A549 (cell line): ENCODE results near the gene KCNQ2. TPM values are rescaled to one million over a fixed set of nuclear protein-coding genes. Genes with fewer than 3 reads are reported as not detected.

ENCODE experiments used
- ATAC-seq, 2 experiments: fragments of 200-7000 bp in 1 of 2; fragments of >200 bp in 1 of 2; cut with Nextera tagmentation in 1 of 2; cut with Tn5 transposase in 1 of 2; 3 replicates each; pipeline versions ENCODE4 v1.8.0 to v1.9.1; 2018 to 2020; ENCODE audit warnings: mild to moderate bottlenecking in 1 of 2, moderate library complexity in 1 of 2
- CTCF ChIA-PET: fragments of 300-600 bp; sonication (Branson Sonifier 250); formaldehyde crosslinking; extraction: SDS; loops from one replicate; lab custom pipeline; 2021; ENCODE audit warnings: antibody characterized with exemption, inconsistent platforms; lab: Yijun Ruan, JAX
- POLR2A ChIA-PET: fragments of 350-600 bp; formaldehyde crosslinking; extraction: SDS; loops from one replicate; lab custom pipeline; 2021; ENCODE audit warnings: antibody characterized with exemption, inconsistent platforms; lab: Yijun Ruan, JAX
- DNase-seq, 2 experiments: peaks; one replicate each; pipeline versions ENCODE4 v3.0.0 to v3.0.0-alpha.2; 2011 to 2016; ENCODE audit warnings: low read depth in 1 of 2, low spot score in 1 of 2
- FAIRE-seq: peaks from 2 replicates; lab custom pipeline; 2011; peaks lifted over from hg19 to GRCh38; lab: Jason Lieb, UNC
- H3K27ac ChIP-seq, 2 experiments: fragments of >200 bp; sonication (Bioruptor Twin); formaldehyde crosslinking; 3 replicates each; pipeline ENCODE4 v1.5.1; 2016 to 2017
- H3K4me1 ChIP-seq: fragments of >200 bp; sonication (Bioruptor Twin); formaldehyde crosslinking; 3 replicates; pipeline ENCODE4 v1.6.1; 2016
- H3K4me2 ChIP-seq: fragments of >200 bp; sonication (Bioruptor Twin); formaldehyde crosslinking; 3 replicates; pipeline ENCODE4 v1.6.1; 2016
- H3K4me3 ChIP-seq: fragments of >200 bp; sonication (Bioruptor Twin); formaldehyde crosslinking; 3 replicates; pipeline ENCODE4 v1.5.1; 2016
- H3K9me3 ChIP-seq: fragments of >200 bp; sonication (Bioruptor Twin); formaldehyde crosslinking; 3 replicates; pipeline ENCODE4 v1.6.1; 2016
- BCL3 ChIP-seq: fragments of >200 bp; sonication (Bioruptor Twin); formaldehyde crosslinking; IDR thresholded peaks from 3 replicates; pipeline ENCODE4 v1.6.1; 2016
- BHLHE40 ChIP-seq: IDR thresholded peaks from 2 replicates; pipeline ENCODE4 v1.6.1; 2012; ENCODE audit warnings: low read depth, low read length, inconsistent platforms
- CBX2 ChIP-seq: fragments of 200-600 bp; sonication (generic); IDR thresholded peaks from 2 replicates; pipeline ENCODE4 v1.6.1; 2016; ENCODE audit warnings: low read depth, mild to moderate bottlenecking, borderline replicate concordance
- CBX8 ChIP-seq: fragments of 200-600 bp; sonication (generic); IDR thresholded peaks from 2 replicates; pipeline ENCODE4 v1.6.1; 2016
- CHD2 ChIP-seq: fragments of 150-350 bp; IDR thresholded peaks from 2 replicates; pipeline ENCODE4 v1.6.1; 2014; ENCODE audit warnings: low read length; ENCODE audit not compliant: partially characterized antibody
- CHD4 ChIP-seq: fragments of 200-600 bp; sonication (generic); IDR thresholded peaks from 2 replicates; pipeline ENCODE4 v1.6.1; 2016; ENCODE audit warnings: antibody characterized with exemption, mild to moderate bottlenecking, borderline replicate concordance
- EHF ChIP-seq: fragments of 250-450 bp; sonication (Bioruptor Pico); IDR thresholded peaks from 2 replicates; pipeline ENCODE4 v1.5.0; 2020; ENCODE audit warnings: mild to moderate bottlenecking
- FOSB ChIP-seq: fragments of 250-450 bp; sonication (Bioruptor Pico); IDR thresholded peaks from 2 replicates; pipeline ENCODE4 v1.5.0; 2020; ENCODE audit warnings: mild to moderate bottlenecking, moderate library complexity
- GATA3 ChIP-seq: IDR thresholded peaks from 2 replicates; pipeline ENCODE4 v1.6.1; 2012; ENCODE audit warnings: borderline replicate concordance
- HDAC2 ChIP-seq: fragments of 200-600 bp; sonication (generic); IDR thresholded peaks from 2 replicates; pipeline ENCODE4 v1.6.1; 2016
- HES2 ChIP-seq: fragments of >200 bp; sonication (Bioruptor Twin); formaldehyde crosslinking; IDR thresholded peaks from 2 replicates; pipeline ENCODE4 v1.6.1; 2016
- HOXB5 ChIP-seq: fragments of 250-450 bp; sonication (Bioruptor Pico); IDR thresholded peaks from 2 replicates; pipeline ENCODE4 v1.5.0; 2020; ENCODE audit warnings: mild to moderate bottlenecking, moderate library complexity
- JUN ChIP-seq, 2 experiments: fragments of >200 bp; sonication (Bioruptor Twin); formaldehyde crosslinking; IDR thresholded peaks; 2 replicates in 1 of 2; 3 replicates in 1 of 2; pipeline ENCODE4 v1.6.1; 2016 to 2017
- JUNB ChIP-seq: fragments of >200 bp; sonication (Bioruptor Twin); formaldehyde crosslinking; IDR thresholded peaks from 2 replicates; pipeline ENCODE4 v1.6.1; 2016
- KDM5A ChIP-seq: fragments of 200-600 bp; sonication (generic); IDR thresholded peaks from 2 replicates; pipeline ENCODE4 v1.6.1; 2016; ENCODE audit warnings: antibody characterized with exemption, mild to moderate bottlenecking
- MAZ ChIP-seq: fragments of 150-350 bp; IDR thresholded peaks from 2 replicates; pipeline ENCODE4 v1.6.1; 2014; ENCODE audit warnings: antibody characterized with exemption, low read depth, low read length, borderline replicate concordance
- MYC ChIP-seq: IDR thresholded peaks from 2 replicates; pipeline ENCODE4 v1.6.1; 2012; ENCODE audit warnings: mild to moderate bottlenecking, inconsistent platforms, low read length, improper control_type of control experiment, borderline replicate concordance
- NPAS2 ChIP-seq: fragments of 250-450 bp; sonication (Bioruptor Pico); IDR thresholded peaks from 2 replicates; pipeline ENCODE4 v1.8.0; 2022; ENCODE audit warnings: mild to moderate bottlenecking, moderate library complexity, borderline replicate concordance
- PBX3 ChIP-seq: IDR thresholded peaks from 2 replicates; pipeline ENCODE4 v1.6.1; 2012
- POLR2A ChIP-seq: IDR thresholded peaks from 2 replicates; pipeline ENCODE4 v1.6.1; 2012; ENCODE audit warnings: mild to moderate bottlenecking, low read length
- RAD21 ChIP-seq, 2 experiments: fragments of >200 bp in 1 of 2; sonication (Bioruptor Twin) in 1 of 2; formaldehyde crosslinking in 1 of 2; IDR thresholded peaks in 1 of 2; conservative IDR thresholded peaks in 1 of 2; 2 replicates in 1 of 2; 3 replicates in 1 of 2; pipeline ENCODE4 v1.6.1; 2012 to 2018; ENCODE audit warnings: inconsistent platforms in 1 of 2
- RARB ChIP-seq: fragments of 250-450 bp; sonication (Bioruptor Pico); IDR thresholded peaks from 2 replicates; pipeline ENCODE4 v1.8.0; 2021; ENCODE audit warnings: mild to moderate bottlenecking, moderate library complexity
- RCOR1 ChIP-seq: fragments of 150-350 bp; IDR thresholded peaks from 2 replicates; pipeline ENCODE4 v1.6.1; 2014; ENCODE audit warnings: antibody characterized with exemption, low read length, low read depth
- REST ChIP-seq: fragments of 200-600 bp; sonication (generic); IDR thresholded peaks from 2 replicates; pipeline ENCODE4 v1.6.1; 2016; ENCODE audit warnings: antibody characterized with exemption, mild to moderate bottlenecking, moderate library complexity
- SMC3 ChIP-seq: fragments of >200 bp; sonication (Bioruptor Twin); formaldehyde crosslinking; IDR thresholded peaks from 3 replicates; pipeline ENCODE4 v1.6.1; 2018; ENCODE audit warnings: inconsistent platforms
- TP53 ChIP-seq: fragments of 250-450 bp; sonication (Bioruptor Pico); IDR thresholded peaks from 2 replicates; pipeline ENCODE4 v1.5.0; 2021; ENCODE audit warnings: mild to moderate bottlenecking, moderate library complexity
- ZC3H11A ChIP-seq: fragments of 450-650 bp; IDR thresholded peaks from 2 replicates; pipeline ENCODE4 v1.6.1; 2014; ENCODE audit warnings: antibody characterized with exemption, mild to moderate bottlenecking
- WGBS: methylation state at CpG from one replicate; pipeline ENCODE4 v1.1.6; 2017; ENCODE audit errors: missing lambda C conversion rate; 5-methylcytosine and 5-hydroxymethylcytosine counted together
- polyA plus RNA-seq, 4 experiments: library from polyadenylated mRNA; depleted of rRNA in 3 of 4; stranded (reverse); fragments of >200 nt; fragmentation: RNase III in 1 of 4; extraction: RNeasy Plus Mini Kit Qiagen cat#74134 plus additional on column Dnase treatment in 1 of 4; gene quantifications; 2 replicates in 3 of 4; 3 replicates in 1 of 4; pipeline ENCODE4 v1.2.3, GENCODE V29; 2011 to 2017

The KCNQ2 gene
- polyA plus RNA-seq, 2 of the 4 experiments (the other 2 are of a cell fraction), result 0.14 to 0.36 TPM

- TF ChIP-seq MYC (no peak), CHD4 (no peak), CHD2 (no peak), HOXB5 (CRISPR knock-in tag) (no peak), POLR2A (no peak), HES2 (no peak), CBX8 (no peak), JUNB (no peak), RARB (CRISPR knock-in tag) (no peak), BHLHE40 (no peak), SMC3 (no peak), PBX3 (no peak), NPAS2 (no peak), MAZ (no peak)
- Histone ChIP-seq H3K4me1 (no peaks in the 10 kb centered on the region), H3K4me3 (no peak overlapping the region), H3K9me3 (no peaks in the 10 kb centered on the region), H3K4me2 (no peak overlapping the region), H3K27ac (no peak overlapping the region)
- ChIA-PET CTCF (interaction anchor here (1.0 to 2.0 kb wide), 7 partner anchors 10 to 530 kb away, joined by 3 to 8 read pairs (median 3); no protein-coding TSS in a partner anchor), POLR2A (no interaction called here)
- ATAC-seq, result no peak
- DNase-seq, result no peak
- WGBS, result 89% methylated on average over 4 of the region's 17 CpGs
- FAIRE-seq, result no peak
These were observed 20.6 kb downstream of the KCNQ2 start for GRCh38 chr20:63451821-63452220.

- no peaks in the 10 kb centered on the region for H3K4me1 ChIP-seq
- TF ChIP-seq TP53 (CRISPR knock-in tag), result no peak
- TF ChIP-seq FOSB (CRISPR knock-in tag), result no peak
- no peak for TF ChIP-seq GATA3
- TF ChIP-seq HDAC2, result no peak
- no peak for TF ChIP-seq ZC3H11A
- no peak for TF ChIP-seq HES2
- TF ChIP-seq NPAS2, result no peak
- no peak for TF ChIP-seq JUN (IDR thresholded peaks at IDR 0.05)
- no peak for TF ChIP-seq KDM5A
- ChIA-PET CTCF (interaction anchor here (1.2 to 2.5 kb wide), 2 partner anchors 46 to 68 kb away, joined by 3 to 6 read pairs; no protein-coding TSS in a partner anchor), POLR2A (no interaction called here)
- no peaks in the 10 kb centered on the region for H3K9me3 ChIP-seq
- DNase-seq (no peak), FAIRE-seq (no peak), ATAC-seq (no peak)
- no peak overlapping the region for H3K4me2 ChIP-seq
- H3K4me3 ChIP-seq, result no peak overlapping the region
- 73% methylated on average over 15 of the region's 30 CpGs for WGBS
- H3K27ac ChIP-seq, result no peak overlapping the region
These were observed 22.4 kb downstream of the KCNQ2 start for GRCh38 chr20:63449796-63450730.

GRCh38 chr20:63449025-63449424 lies 23.4 kb downstream of the KCNQ2 start:
- no peaks in the 10 kb centered on the region for H3K4me1 ChIP-seq
- TF ChIP-seq CBX2, result no peak
- TF ChIP-seq BCL3, result no peak
- TF ChIP-seq EHF (CRISPR knock-in tag), result no peak
- no peak for TF ChIP-seq RAD21 (conservative IDR thresholded peaks at IDR 0.05 in 1 of 2, IDR thresholded peaks at IDR 0.05 in 1 of 2)
- TF ChIP-seq PBX3, result no peak
- no peak for TF ChIP-seq BHLHE40
- TF ChIP-seq RCOR1, result no peak
- no peak for TF ChIP-seq SMC3
- no peak for TF ChIP-seq REST

More at GRCh38 chr20:63449025-63449424, 23.4 kb downstream of the KCNQ2 start:
- Histone ChIP-seq H3K9me3 (no peaks in the 10 kb centered on the region), H3K4me3 (no peak overlapping the region), H3K4me2 (no peak overlapping the region), H3K27ac (no peak overlapping the region)
- ChIA-PET POLR2A (interaction anchor here (0.6 kb wide), 1 partner anchor 12 kb away, joined by 6 read pairs; no protein-coding TSS in a partner anchor), CTCF (interaction anchor here (0.7 to 2.5 kb wide), 3 partner anchors 16 to 67 kb away, joined by 3 to 6 read pairs (median 3); no protein-coding TSS in a partner anchor)
- WGBS, result 74% methylated on average over 5 of the region's 5 CpGs
- ATAC-seq, result no peak
- DNase-seq, result no peak
- FAIRE-seq, result no peak
